Transverse colon (tissue), 4 donors: ENCODE results near the gene FST. TPM values are rescaled to one million over a fixed set of nuclear protein-coding genes. Genes with fewer than 3 reads are reported as not detected.

Experiments
- DNase-seq: peaks from one replicate; pipeline ENCODE4 v3.0.0-alpha.2; 2019
- H3K27ac ChIP-seq, 4 donors: fragments of 200-600 bp; sonication (generic); 2 replicates each; pipeline ENCODE4 v1.5.1; 2016 to 2018; ENCODE audit warnings: inconsistent platforms in 4 of 4
- H3K27me3 ChIP-seq: fragments of 200-600 bp; sonication (generic); 2 replicates; pipeline ENCODE4 v1.5.1; 2017; ENCODE audit warnings: inconsistent platforms
- H3K36me3 ChIP-seq, 4 donors: fragments of 200-600 bp; sonication (generic); 2 replicates each; pipeline ENCODE4 v1.5.1; 2017 to 2019; ENCODE audit warnings: inconsistent platforms in 4 of 4
- H3K4me1 ChIP-seq, 4 donors: fragments of 200-600 bp; sonication (generic); 2 replicates each; pipeline ENCODE4 v1.5.1; 2017 to 2020; ENCODE audit warnings: inconsistent platforms in 4 of 4
- H3K4me3 ChIP-seq, 4 donors: fragments of 200-600 bp; sonication (generic); 1 replicate in 1 of 4; 2 replicates in 3 of 4; pipeline versions ENCODE4 v1.5.1 to v1.6.1; 2017 to 2019; ENCODE audit warnings: inconsistent platforms in 4 of 4
- H3K9me3 ChIP-seq, 2 donors: fragments of 200-600 bp; sonication (generic); 2 replicates each; pipeline ENCODE4 v1.5.1; 2017 to 2019; ENCODE audit warnings: inconsistent platforms in 2 of 2
- CTCF ChIP-seq, 5 experiments: fragments of 200-600 bp in 3 of 5; fragments of 450-650 bp in 2 of 5; sonication (generic) in 3 of 5; IDR thresholded peaks; 1 replicate in 2 of 5; 2 replicates in 3 of 5; pipeline ENCODE4 v1.5.1; 2016 to 2017; ENCODE audit warnings: antibody characterized with exemption in 5 of 5, inconsistent platforms in 3 of 5, mild to moderate bottlenecking in 2 of 5, moderate library complexity in 1 of 5
- EP300 ChIP-seq: sonication (generic); formaldehyde crosslinking; IDR thresholded peaks from one replicate; pipeline ENCODE4 v1.6.1; 2017; ENCODE audit warnings: antibody characterized with exemption, low read depth
- POLR2A ChIP-seq: fragments of 450-650 bp; IDR thresholded peaks from one replicate; pipeline ENCODE4 v1.6.1; 2016; ENCODE audit warnings: antibody characterized with exemption, mild to moderate bottlenecking, moderate library complexity
- POLR2AphosphoS5 ChIP-seq, 3 donors: sonication (generic); formaldehyde crosslinking; IDR thresholded peaks; one replicate each; pipeline ENCODE4 v1.6.1; 2016; ENCODE audit warnings: antibody characterized with exemption in 3 of 3
- WGBS, 2 donors: methylation state at CpG; one replicate each; pipeline ENCODE4 v1.1.5; 2018; ENCODE audit warnings: low coverage in 1 of 2; 5-methylcytosine and 5-hydroxymethylcytosine counted together
- in situ Hi-C, 4 donors: fragments of 200-750 bp; cut with MboI; loops; one replicate each; pipeline versions ENCODE4 v1.15.0 to v1.15.1; 2017; ENCODE audit warnings: low sequenced_read_pairs in 3 of 4, low pct_ligation_motif_present in 1 of 4, low pct_unique_long_range_greater_than_20kb in 1 of 4
- intact Hi-C: fragments of 100-400 bp; cut with DNase I; formaldehyde crosslinking; loops from one replicate; pipeline ENCODE4 v1.15.1; 2023; ENCODE audit warnings: low total_unique reads
- total RNA-seq, 4 donors: library from RNA; depleted of rRNA; stranded (reverse); fragments of >200 nt; gene quantifications; one replicate each; pipeline ENCODE4 v1.1.0, GENCODE V29; 2016

The FST gene
- total RNA-seq = 10 to 100 TPM in 1 of 4 donors, 1 to 10 TPM in 3; 3.4 to 25.7 (median 5.3) TPM

GRCh38 chr5:53480416-53481158, at the start of gene FST:
FST (plus strand) TSS chr5:53480629; CDS start chr5:53480792, 163 bp downstream.
- 1 to 25% methylated on average over 3 to 58 of the region's 64 CpGs for WGBS, 2 donors
- H3K9me3 ChIP-seq = no peaks in the 10 kb centered on the region
- peaks cover 4 to 39% (median 16%) of the 10 kb centered on the region in 4 donors for H3K4me1 ChIP-seq
- DNase-seq = no peak
- H3K4me3 ChIP-seq = peak within 1 kb of the TSS; percentile 50 to 82 (median 66)
- intact Hi-C loops (loop anchor here (5.0 kb wide), 1 partner anchor 737 kb away; no protein-coding TSS in a partner anchor), in situ Hi-C loops (loop anchor here in 3 of 4 donors (10.0 to 25.0 kb wide), 2 partner anchors 744 to 757 kb away; no protein-coding TSS in a partner anchor)
- H3K36me3 ChIP-seq = no peaks in the 10 kb centered on the region
- peaks cover 68% of the 10 kb centered on the region for H3K27me3 ChIP-seq
- peak within 1 kb of the TSS; percentile 74 to 90 (median 80) for H3K27ac ChIP-seq
- no peak for TF ChIP-seq EP300
- no peak for TF ChIP-seq POLR2A
- no peak for TF ChIP-seq POLR2AphosphoS5 (IDR thresholded peaks at IDR 0.05)
- no peak for TF ChIP-seq CTCF (IDR thresholded peaks at IDR 0.05)

- no peak for TF ChIP-seq POLR2AphosphoS5 (IDR thresholded peaks at IDR 0.05)
- TF ChIP-seq POLR2A = no peak
- TF ChIP-seq CTCF (IDR thresholded peaks at IDR 0.05) = no peak
- no peak overlapping the region for H3K27ac ChIP-seq
- no peaks in the 10 kb centered on the region for H3K9me3 ChIP-seq
- H3K4me1 ChIP-seq = no peaks in the 10 kb centered on the region
- H3K4me3 ChIP-seq = no peak overlapping the region
- 84 to 90% methylated on average over 6 of the region's 6 CpGs for WGBS, 2 donors
- no peak for DNase-seq
- intact Hi-C loops (no loop called here), in situ Hi-C loops (loop anchor here in 1 of 4 donors (25.0 kb wide), 1 partner anchor 269 kb away; no protein-coding TSS in a partner anchor)
- H3K27me3 ChIP-seq = no peaks in the 10 kb centered on the region
- H3K36me3 ChIP-seq = no peaks in the 10 kb centered on the region
These were observed 48.8 kb upstream of the FST start for GRCh38 chr5:53431665-53432064.

GRCh38 chr5:53433026-53433425, 47.4 kb upstream of the FST start:
- H3K27ac ChIP-seq = no peak overlapping the region
- H3K4me1 ChIP-seq = no peaks in the 10 kb centered on the region
- no peaks in the 10 kb centered on the region for H3K9me3 ChIP-seq
- no peaks in the 10 kb centered on the region for H3K36me3 ChIP-seq
- no peaks in the 10 kb centered on the region for H3K27me3 ChIP-seq
- TF ChIP-seq EP300 = no peak
- no peak for TF ChIP-seq CTCF (IDR thresholded peaks at IDR 0.05)
- TF ChIP-seq POLR2AphosphoS5 (IDR thresholded peaks at IDR 0.05) = no peak
- H3K4me3 ChIP-seq = no peak overlapping the region
- intact Hi-C loops (no loop called here), in situ Hi-C loops (loop anchor here in 1 of 4 donors (25.0 kb wide), 1 partner anchor 271 kb away; no protein-coding TSS in a partner anchor)
- DNase-seq = no peak
- 57 to 70% methylated on average over 1 of the region's 1 CpG for WGBS, 2 donors

- no peak overlapping the region for H3K27ac ChIP-seq
- H3K36me3 ChIP-seq = no peaks in the 10 kb centered on the region
- in situ Hi-C loops (loop anchor here in 1 of 4 donors (25.0 kb wide), 1 partner anchor 272 kb away; no protein-coding TSS in a partner anchor), intact Hi-C loops (no loop called here)
- TF ChIP-seq POLR2AphosphoS5 (IDR thresholded peaks at IDR 0.05) = no peak
- TF ChIP-seq CTCF (IDR thresholded peaks at IDR 0.05) = no peak
- no peak for TF ChIP-seq EP300
- no peak for TF ChIP-seq POLR2A
- H3K4me3 ChIP-seq = no peak overlapping the region
- 80 to 86% methylated on average over 1 of the region's 1 CpG for WGBS, 2 donors
- H3K4me1 ChIP-seq = peaks cover 0 to 5% (median 2%) of the 10 kb centered on the region in 4 donors
- H3K9me3 ChIP-seq = no peaks in the 10 kb centered on the region
- no peaks in the 10 kb centered on the region for H3K27me3 ChIP-seq
- DNase-seq = no peak
These were observed 45.9 kb upstream of the FST start for GRCh38 chr5:53434541-53434940.
